ENCODE results near the gene SHKBP1. TPM values are rescaled to one million over a fixed set of nuclear protein-coding genes. Genes with fewer than 3 reads are reported as not detected.
"Not testable (repeated sequence)": the region's sequence is repeated elsewhere in the genome, so short reads cannot be mapped to it uniquely, and the experiment has no call there.

Gene SHKBP1, protein sequence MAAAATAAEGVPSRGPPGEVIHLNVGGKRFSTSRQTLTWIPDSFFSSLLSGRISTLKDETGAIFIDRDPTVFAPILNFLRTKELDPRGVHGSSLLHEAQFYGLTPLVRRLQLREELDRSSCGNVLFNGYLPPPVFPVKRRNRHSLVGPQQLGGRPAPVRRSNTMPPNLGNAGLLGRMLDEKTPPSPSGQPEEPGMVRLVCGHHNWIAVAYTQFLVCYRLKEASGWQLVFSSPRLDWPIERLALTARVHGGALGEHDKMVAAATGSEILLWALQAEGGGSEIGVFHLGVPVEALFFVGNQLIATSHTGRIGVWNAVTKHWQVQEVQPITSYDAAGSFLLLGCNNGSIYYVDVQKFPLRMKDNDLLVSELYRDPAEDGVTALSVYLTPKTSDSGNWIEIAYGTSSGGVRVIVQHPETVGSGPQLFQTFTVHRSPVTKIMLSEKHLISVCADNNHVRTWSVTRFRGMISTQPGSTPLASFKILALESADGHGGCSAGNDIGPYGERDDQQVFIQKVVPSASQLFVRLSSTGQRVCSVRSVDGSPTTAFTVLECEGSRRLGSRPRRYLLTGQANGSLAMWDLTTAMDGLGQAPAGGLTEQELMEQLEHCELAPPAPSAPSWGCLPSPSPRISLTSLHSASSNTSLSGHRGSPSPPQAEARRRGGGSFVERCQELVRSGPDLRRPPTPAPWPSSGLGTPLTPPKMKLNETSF
- 10 to 100 TPM; 34.3 to 55.7 (median 38.9) TPM for polyA plus RNA-seq (ENCODE audit: insufficient read depth in 1 of 5, insufficient read length in 5 of 5, low replicate concordance in 1 of 5)
- long read RNA-seq, donor 1, transcript SHKBP1-201 (18 exons, 2,363 nt): major isoform, 12 of 16 reads
- long read RNA-seq, donor 1, partial matches to known transcripts: 0 of 16 reads
- long read RNA-seq, donor 1, other reads (novel, unspliced or antisense): 0 of 16 reads
- long read RNA-seq, donor 2, partial matches to known transcripts: 0 of 2 reads
- long read RNA-seq, donor 2, other reads (novel, unspliced or antisense): 0 of 2 reads
- long read RNA-seq, donor 3, transcript SHKBP1-201 (18 exons, 2,363 nt): major isoform, 8 of 10 reads
- long read RNA-seq, donor 3, partial matches to known transcripts: 0 of 10 reads
- long read RNA-seq, donor 3, other reads (novel, unspliced or antisense): 0 of 10 reads
- long read RNA-seq, donor 4, transcript SHKBP1-201 (18 exons, 2,363 nt): major isoform, 9 of 11 reads
- long read RNA-seq, donor 4, partial matches to known transcripts: 0 of 11 reads
- long read RNA-seq, donor 4, other reads (novel, unspliced or antisense): 0 of 11 reads
- long read RNA-seq, donor 5, transcript SHKBP1-201 (18 exons, 2,363 nt): major isoform, 9 of 12 reads
- long read RNA-seq, donor 5, partial matches to known transcripts: 0 of 12 reads
- long read RNA-seq, donor 5, other reads (novel, unspliced or antisense): 0 of 12 reads
- long read RNA-seq, donor 6, transcript SHKBP1-201 (18 exons, 2,363 nt): major isoform, 10 of 12 reads
- long read RNA-seq, donor 6, partial matches to known transcripts: 0 of 12 reads
- long read RNA-seq, donor 6, other reads (novel, unspliced or antisense): 0 of 12 reads
- long read RNA-seq, donor 7, transcript SHKBP1-201 (18 exons, 2,363 nt): major isoform, 10 of 13 reads
- long read RNA-seq, donor 7, partial matches to known transcripts: 0 of 13 reads
- long read RNA-seq, donor 7, other reads (novel, unspliced or antisense): 0 of 13 reads
- long read RNA-seq, donor 8, partial matches to known transcripts: 0 of 5 reads
- long read RNA-seq, donor 8, other reads (novel, unspliced or antisense): 0 of 5 reads

DNA sequence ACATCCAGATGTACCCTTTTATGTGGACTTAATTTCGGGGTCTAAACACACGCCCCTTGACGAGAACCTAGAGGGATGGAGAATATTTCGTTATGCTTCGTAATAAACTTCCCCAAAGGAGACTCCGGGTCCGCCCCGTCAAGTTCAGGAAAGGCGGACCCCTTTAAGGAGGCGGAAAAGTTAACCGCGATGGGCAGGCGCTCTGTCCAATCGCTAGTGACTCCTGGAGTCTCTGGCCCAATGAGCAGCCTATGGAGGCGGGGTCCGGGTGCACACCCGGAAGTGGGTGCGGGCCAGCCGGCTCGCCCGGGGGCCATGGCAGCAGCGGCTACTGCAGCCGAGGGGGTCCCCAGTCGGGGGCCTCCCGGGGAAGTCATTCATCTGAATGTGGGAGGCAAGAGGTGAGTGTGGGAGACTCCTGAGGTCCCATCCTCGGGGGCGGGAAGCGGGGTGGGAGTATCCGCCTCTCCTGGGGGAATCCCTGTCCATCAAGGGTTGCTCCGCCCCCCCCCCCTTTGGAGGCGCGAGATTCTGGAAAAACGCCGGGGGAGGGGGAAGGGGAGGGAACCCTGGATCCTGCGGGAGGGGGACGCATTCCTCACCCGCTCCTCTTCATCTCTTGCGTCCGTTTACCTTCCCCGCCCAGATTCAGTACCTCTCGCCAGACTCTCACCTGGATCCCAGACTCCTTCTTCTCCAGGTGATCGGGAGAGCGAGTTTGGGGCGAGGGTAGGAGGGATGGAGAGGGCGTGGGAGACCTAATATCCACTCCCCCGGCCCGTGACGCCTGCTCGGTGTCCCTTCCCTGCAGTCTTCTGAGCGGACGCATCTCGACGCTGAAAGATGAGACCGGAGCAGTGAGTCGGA, at the start of gene SHKBP1:
Gene SHKBP1, plus strand, starts transcription at position 289 of the 867 bp plus-strand sequence. Its CDS starts 27 bp downstream, at position 316.
- DNase-seq: peak; percentile 93 to 94

DNA sequence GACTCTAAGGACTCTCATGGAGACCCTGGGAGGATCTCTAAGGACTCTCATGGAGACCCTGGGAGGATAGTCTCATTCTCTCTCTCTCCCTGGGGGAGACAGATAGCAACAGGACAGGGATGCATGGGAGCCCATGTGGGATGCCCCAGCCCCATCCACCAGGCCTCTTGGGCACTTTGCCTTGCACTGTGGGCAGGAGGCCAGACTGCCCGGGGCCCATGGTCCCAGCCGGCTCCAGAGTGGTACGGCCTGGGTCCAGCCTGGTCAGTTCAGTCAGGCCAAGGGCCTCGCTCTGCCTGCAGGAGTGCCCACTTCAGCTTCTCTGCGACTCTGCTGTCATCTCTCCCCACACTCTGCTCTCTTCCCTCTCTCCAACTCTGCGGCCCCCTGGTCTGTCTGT, 48.6 kb upstream of the SHKBP1 start:
- DNase-seq: no peak

DNA sequence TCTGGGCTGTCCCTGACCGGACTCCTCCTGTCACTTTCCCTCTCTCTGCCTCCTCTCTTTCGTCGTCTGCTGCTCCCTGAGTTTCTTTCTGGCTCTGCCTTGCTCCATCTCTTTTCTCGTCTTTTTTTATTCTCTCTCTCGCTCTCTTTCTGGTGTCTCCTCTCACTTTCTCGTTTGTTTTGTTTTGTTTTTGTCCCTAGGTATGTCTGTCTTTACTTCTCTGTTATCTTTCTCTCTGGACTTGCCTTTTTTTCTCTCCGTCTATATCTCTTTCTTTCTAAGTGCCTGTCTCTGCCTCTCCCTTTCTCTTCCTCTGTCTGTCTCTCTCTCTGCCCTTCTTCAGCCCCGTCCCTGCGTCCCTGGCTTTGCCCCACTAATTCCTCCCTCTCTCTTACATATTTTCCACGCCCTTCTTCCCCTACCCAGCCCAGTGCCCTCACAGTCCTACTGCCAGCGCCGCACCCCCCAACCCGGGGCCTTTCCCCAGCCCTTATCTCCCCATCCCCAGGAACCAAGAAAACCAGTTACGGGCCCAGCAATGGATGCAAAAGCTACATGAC, 48.1 kb upstream of the SHKBP1 start:
- DNase-seq: no peak

DNA sequence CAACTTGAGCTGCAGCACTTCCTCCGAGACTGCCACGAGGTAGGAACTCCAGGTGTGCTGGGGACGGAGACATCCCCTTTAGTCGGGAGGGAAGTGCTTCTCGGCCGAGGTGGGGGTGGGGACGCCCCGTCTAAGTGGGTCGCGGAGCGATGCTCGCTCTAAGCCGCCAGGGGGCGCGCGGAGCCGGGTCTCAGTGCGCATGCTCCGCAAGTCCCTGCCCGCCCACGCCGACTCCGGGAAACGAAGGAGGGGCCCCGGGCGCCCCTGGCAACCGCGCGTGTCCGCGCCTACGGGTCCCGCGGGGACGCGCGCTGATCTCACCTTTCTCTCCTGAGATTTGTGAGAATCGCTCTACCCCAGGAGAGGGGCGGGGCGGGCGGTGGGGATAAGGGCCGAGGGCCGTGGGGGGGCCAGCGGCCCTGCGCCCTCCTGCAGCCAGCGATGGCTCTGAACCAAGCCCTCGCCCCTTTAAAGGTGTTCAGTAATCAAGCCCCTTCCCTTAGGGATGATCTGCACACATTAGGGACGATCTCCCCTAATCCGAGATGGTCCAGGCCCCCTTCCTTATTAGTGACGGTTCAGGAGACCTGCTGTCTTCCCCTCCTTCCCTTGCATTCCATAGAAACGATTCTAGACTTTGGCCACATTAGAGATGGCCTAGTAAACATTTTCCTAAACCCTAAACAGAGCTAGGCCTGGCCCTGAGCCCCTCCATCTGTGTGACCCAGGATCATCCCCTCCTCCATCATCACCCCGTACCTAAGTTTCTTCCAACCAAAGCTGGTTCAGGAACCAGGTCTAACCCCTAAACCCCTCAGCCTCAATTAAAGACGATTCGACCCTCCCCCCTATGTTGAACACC, 47.3 kb upstream of the SHKBP1 start:
- peak; percentile 86 to 87 for DNase-seq

DNA sequence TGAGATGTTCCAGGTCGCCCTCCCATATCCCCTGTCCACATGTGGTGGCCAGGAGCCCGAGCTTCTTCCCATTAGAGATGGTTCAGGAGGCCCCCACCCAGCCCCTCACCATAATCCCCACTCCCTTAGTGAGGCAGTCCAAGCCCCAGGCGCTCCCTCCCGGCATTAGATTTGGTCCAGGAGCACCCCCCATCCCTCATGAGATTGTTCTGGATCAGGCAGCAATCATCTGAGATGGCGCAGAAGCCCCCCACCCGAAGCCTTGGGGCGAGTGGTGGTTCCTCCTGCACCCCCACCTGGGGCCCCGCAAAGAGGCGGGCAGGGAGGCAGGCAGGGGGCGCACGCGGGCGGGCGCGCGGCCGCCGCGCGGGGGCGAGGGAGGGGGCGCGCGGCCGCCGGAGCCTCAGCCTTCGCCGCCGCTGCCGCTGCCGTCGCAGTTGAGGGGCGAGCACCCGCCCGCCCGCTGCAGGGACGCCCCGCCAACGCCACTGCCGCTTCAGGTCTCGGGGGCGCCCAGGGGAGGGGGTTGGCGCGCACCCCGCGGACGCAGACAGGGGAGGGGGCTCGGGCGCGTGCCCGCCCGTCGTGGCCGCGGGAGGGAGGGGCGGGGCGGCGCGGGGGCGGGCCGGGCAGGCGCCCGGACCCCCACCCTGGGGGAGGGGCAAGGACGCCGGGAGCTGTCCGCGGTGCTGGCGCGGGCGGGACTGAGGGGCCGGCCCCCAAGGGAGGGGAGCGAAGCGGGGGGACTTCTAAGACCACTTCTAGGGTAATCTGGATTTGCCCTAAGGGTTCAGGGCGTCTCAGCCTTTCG, 46.4 kb upstream of the SHKBP1 start:
- no peak for DNase-seq

DNA sequence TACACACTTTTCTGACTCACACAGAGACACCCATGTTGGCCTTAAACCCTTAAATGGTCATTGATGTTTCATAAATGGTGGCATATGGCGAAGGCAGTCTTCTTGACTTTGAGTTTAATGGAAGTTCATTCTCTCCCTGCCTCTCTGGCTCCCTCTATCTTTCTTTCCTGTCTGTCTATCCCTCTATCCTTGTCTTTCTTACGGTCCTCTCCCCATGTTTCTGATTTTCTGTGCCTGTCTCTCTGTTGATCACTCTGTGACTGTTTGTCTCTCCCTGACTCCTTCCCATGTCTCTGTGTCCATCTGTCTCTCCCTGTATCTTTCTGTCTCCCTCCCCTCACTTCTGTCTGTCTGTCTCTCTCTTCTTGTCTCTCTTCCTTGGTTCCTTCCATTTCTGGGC, 43.2 kb upstream of the SHKBP1 start:
- no peak for DNase-seq

DNA sequence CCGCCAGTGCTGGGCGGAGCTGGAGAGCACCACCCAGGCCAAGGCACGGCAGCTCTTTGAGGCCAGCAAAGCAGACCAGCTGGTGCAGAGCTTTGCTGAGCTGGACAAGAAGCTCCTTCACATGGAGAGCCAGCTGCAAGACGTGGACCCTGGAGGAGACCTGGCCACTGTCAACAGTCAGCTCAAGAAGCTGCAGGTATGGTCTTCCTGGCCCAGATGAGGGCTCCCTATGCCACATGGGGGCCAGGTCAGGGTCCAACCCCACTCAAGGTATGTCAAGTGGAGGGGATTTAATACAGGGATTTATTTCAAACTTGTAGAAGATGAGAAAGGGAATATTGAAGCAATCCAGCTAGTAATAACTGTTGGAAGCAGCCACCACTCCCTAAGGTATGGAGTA, 42.5 kb upstream of the SHKBP1 start:
- DNase-seq: no peak

DNA sequence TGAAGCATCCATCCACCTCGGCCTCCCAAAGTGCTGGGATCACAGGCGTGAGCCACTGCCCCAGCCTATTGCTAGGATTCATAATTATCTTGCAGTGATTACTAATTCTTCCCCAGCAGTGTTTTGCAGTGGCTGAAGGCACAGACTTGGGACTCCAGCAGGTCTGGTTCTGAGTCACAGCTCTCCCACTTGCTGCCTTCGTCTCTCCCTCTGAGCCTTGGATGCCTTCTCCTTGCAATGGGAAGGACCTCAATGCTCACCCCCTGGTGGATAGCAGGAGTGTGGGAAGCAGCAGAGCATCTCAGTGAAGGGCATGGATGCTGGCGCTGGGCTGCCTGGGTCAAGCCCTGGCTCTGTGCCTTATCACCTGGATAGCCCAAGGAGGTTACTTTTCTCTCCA, 37.6 kb upstream of the SHKBP1 start:
- DNase-seq: no peak

DNA sequence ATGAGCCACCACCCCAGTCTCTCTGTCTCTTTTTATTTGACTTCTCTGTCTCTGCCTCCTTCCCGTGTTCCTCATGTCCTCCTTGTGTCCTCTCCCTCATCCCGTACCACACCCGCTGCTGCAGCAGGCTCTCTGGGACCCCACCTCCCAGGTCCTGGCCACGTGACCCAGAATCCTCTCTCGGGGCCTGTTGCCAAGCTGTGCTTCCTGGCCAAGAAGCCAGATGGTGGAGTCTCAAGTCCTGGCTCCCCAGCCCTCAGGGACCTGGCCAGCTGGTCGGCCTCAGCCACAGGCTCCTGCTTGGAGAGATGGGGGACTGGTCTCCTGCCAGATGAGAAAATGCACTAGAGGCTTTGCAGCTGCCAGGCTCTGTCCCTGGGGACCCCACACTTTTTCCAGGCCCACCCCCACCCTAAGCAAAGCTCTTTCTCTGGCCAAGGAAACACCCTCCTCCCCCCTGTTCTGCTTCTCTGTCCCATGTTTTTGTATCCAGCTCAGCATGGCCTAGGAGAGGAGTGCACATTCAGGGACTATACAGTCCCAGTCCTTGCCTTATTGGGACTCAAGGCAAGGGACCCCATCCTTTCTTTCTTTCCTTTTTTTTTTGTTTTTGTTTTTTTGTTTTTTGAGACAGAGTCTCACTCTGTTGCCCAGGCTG, 34.3 kb upstream of the SHKBP1 start:
- peak; percentile 96 for DNase-seq

DNA sequence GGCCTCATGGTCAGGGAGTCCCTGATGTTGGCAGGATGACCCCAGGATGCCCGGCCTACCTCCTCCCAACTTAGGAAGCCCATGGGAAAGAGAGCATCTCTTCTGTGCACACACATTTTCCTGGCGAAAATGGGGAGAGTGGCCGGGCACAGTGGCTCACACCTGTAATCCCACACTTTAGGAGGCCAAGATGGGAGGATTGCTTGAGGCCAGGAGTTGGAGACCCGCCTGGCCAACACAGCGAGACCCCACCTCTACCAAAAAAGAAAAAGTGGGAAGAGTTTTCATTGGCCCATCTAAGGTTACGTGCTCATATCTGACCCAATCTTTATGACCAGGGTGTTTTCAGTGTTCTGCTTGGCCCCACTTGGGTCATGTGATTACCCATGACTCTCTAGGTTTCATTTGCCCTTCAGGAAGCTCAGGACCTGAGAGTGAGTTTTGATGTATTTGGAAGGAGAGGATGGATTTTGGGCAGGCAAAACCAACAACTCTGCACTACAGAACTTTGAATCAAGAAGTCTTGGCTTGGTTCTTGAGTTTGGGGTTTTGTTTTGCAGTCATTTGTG, 33.6 kb upstream of the SHKBP1 start:
- no peak for DNase-seq

DNA sequence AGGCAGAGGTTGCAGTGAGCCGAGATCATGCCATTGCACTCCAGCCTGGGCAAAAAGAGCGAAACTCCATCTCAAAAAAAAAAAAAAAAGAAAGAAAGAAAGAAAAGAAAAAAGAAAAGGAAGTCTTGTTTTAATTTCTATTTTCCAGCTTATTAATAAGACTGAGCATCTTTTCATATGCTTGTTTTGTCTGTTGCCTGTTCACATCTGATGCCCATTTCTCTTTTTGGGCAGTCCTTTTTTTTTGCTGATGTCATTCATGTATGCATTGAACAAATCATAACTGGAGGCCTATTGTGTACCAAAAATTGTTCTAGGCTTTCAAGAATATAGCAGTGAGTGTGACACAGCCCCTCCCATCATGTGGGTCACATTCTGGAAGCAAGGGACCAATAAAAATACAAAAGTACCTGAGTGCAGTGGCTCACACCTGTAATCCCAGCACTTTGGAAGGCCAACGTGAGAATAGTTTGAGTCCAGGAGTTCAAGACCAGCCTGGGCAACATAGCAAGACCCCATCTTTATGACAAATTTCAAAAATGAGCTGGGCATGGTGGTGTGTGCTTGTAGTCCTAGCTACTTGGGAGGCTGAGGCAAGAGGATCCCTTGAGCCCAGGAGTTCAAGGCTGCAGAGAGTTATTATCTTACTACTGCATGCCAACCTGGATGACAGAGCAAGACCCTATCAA, 30.4 kb upstream of the SHKBP1 start:
- DNase-seq: not testable (repeated sequence)

DNA sequence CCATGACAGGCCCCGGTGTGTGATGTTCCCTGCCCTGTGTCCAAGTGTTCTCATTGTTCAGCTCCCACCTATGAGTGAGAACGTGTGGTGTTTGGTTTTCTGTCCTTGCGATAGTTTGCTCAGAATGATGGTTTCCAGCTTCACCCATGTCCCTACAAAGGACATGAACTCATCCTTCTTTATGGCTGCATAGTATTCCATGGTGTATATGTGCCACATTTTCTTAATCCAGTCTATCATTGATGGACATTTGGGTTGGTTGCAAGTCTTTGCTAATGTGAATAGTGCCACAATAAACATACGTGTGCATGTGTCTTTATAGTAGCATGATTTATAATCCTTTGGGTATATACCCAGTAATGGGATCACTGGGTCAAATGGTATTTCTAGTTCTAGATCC, 29.5 kb upstream of the SHKBP1 start:
- DNase-seq: not testable (repeated sequence)

DNA sequence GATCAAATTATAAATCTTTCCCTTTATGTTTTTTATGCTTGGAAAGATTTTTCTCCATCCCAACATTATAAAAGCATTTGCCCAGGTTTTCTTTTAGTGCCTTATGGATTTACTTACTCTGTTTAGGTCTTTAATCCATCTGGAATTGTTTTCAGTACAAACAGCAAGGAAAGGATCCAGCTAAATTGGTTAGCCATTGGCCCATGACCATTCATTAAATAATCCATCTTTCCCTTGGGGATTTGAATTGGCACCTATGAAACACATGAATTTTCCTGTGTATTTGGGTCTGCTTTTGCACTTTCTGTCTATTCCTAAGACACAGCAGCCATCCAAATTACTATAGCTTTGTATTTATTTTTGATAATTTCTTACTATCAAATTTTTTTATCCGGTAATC, 28.8 kb upstream of the SHKBP1 start:
- DNase-seq: no peak

DNA sequence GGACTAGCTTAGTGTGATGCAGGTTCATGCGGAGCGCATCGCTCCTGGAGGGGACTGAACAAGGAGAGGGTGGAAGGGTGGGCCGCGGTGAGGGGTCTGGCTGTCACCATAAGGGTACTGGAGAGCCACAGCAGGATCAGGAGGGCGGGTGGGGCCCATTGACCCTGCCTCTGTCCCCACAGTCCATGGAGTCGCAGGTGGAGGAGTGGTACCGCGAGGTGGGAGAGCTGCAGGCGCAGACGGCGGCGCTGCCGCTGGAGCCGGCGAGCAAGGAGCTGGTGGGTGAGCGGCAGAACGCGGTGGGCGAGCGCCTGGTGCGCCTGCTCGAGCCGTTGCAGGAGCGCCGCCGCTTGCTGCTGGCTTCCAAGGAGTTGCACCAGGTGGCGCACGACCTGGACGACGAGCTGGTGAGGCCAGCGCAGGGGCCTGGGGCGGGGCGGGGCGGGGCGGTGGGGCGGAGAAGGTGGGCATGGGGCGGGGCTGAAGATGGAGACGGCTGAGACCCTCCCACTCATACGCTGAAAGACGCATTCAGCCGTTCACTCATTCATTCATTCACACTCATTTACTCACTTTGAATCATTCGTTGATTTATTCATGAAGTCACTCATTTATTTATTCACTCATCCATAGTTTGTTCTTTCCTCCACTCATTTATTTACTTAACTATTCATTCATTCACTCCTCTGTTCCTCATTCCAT, 27.5 kb upstream of the SHKBP1 start:
- DNase-seq: no peak

DNA sequence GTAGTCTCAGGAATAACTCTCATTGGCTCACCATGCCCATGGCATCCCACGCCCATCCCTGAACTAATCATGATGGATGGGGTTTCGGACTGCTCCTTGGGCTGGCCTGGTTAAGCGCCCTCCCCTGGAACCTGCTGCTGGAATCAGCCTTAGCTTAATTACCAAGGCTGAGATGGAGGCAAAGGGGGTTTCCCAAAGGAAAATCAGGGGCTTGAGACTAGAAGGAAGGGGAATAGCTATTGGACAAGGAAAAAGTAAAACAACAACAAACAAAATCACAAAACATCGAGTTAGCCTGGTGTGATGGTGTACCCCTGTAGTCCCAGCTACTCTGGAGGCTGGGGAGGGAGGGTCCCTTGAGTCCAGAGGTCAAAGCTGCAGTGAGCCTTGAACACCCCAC, 25.7 kb upstream of the SHKBP1 start:
- no peak for DNase-seq
